Activated CD8-positive, alpha-beta memory T cell treated with anti-CD3 and anti-CD28 coated beads, Interleukin-2, amount 50 U/mL, for 24 hours (primary cell): ENCODE measurements around the gene CORO2B.
"Not testable (repeated sequence)": the region's sequence is repeated elsewhere in the genome, so short reads cannot be mapped to it uniquely, and the experiment has no call there.

ENCODE experiments used
- DNase-seq: peaks from one replicate; pipeline ENCODE4 v3.0.0-alpha.2; 2020; ENCODE audit errors: extremely low read depth

The CORO2B gene

DNA sequence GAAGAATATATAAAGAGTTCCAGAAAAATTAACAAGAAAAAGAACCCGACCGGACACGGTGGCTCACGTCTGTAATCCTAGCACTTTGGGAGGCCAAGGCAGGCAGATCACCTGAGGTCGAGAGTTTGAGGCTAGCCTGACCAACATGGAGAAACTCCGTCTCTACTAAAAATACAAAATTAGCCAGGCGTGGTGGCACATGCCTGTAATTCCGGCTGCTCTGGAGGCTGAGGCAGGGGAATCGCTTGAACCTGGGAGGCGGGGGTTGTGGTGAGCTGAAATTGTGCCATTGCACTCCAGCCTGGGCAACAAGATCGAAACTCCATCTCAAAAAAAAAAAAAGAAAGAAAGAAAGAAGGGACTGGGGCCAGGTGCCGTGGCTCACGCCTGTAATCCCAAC lies 68.6 kb downstream of the CORO2B start:
- DNase-seq = not testable (repeated sequence)

DNA sequence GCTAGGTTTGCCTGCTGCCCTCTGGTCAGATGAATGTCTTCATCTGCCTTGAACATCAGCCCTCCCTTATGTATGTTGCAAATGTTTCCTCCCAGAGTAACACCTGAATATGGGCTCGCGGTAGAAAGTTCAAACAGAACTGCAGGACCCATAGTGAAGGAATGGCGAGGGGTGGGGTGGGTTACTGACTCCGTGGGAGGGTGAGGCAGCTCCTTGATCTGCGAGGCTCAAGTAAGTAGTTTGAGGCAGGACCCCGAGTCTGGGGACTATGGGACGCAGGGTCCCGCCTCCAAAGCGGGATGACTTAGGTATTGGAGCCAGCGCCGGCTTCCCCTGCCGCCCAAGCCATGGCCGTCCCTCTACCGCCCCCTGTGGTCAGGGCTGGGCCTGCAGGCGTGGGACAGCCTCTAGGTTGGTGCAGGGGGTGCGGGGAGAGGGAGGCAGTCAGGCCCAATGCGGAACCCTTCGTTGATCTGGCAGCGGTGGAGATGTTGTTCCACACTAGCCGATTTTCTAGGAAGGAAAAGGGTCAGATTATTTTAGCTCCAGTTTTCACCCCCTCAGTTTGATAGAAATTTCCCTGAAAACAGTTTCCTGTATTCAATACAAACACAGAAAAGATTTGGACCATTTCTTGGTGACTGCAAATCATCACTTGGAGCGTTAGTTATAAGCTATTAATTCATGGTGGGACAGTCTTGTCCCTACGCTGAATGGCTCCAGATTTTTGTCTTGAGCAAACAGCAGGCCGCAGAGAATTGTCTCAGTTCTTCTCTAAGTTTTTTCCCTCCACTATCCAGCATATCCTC lies 72.3 kb downstream of the CORO2B start:
- DNase-seq = no peak

DNA sequence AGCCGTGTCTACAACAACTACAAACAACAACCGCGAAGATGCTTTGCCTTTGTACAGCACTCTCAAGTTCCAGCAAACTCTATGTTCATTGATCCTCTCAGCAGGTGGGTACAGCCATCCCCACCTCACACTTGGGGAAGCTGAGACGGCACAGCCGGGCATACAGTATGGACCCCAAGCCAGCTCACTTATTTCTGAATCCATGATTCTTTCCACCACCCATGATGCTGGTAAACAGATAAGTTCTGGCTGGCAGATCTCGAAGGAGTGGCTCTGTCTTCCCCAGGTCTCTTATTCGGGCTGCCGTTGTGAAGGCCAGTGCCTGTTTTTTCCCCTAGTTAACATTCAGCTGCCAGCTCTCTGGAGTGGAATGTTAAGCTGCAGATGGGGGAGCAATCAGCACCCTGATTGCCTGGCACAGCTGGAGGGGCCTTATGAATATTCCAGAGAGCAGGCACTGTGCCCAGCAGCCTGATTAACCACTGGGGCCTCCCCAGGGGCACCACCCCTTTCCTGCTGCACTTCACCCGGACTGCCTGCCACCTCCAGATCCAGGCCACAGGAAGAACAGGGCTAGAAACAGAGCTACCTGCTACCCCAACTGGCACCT lies 73.2 kb downstream of the CORO2B start:
- DNase-seq = no peak

DNA sequence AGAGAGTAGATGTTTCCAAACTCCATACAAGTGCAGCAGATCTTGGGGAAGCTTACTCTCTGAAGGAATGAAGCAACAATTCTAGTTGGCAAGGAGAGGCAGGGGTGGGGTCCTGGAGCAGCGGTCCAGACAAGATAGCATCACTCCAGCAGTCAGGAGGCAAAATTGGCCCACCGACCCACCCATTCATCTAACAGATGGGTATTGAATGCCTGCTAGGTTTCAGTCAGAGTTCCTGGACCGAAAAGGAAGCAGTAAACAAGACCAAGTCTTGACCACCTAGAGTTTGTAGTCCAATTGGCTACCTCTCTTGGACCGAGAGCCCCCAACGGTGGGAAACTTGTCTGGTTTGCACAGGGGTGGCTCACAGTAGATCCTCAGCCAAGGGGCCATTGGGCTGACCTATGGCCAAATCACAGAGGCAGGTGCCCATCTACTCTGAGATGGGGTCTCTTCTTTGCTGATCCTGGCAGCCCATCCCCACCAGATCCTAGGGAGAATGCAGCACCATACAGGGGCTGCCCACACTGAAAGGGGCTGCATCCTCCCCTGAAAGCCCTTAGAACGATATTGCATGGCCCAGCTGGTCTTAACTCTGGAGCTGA lies 74.3 kb downstream of the CORO2B start:
- DNase-seq = no peak

DNA sequence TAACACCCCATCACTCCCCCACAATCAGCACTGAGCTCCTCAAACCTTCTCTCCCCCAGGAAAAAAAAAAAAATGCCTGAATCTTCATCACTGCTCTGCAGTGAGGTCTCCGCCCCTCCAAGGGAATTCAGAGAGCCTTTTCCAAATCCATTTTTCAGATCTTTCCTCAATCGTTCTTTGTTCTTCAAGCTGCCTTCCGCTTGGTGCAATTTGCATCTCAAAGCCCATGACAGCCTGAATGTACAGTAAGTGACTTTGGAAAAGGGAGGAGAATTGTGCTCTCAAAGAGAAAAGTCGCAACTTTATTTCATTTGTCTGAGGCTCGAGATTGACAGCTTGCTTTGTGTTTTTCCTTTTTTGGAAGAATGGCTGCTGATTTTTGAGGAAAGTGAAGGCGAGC lies 75.0 kb downstream of the CORO2B start:
- no peak for DNase-seq

DNA sequence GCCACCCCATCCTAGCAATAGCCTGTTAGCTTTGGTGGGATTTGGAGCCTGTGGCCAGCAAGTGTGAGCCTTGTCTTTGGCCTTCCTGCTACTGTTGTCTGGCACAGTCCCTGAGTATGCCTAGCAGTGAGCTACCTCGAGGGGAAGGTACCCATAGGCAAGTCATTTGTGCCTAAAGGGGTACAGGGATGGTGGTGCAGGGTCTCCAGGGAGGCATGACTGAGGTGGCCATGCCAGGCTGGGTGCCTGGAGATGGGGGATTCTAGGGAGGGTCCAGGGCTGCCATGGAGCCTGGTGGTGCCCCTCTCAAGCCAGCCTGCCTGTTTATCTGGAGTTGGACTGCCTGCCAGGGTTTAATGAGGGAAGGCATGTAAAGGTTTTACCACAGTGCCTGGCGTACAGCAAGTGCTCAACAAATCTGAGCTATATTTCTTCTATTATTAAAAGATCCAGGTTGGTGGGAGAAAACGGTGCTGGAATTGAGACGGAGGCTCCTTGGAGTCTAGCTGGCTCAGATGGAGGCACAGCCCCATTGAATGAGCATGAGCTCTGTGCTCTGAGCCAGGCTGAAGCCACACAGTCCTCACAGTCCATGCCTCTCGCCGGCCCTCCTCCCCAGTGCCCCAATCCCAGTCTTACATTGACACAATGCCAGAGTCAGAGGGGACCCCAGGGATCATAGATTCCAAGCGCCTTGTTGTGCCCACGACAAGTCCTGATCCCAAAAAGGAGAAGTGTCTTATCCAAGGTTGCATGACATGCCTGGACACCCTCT lies 76.2 kb downstream of the CORO2B start:
- no peak for DNase-seq

DNA sequence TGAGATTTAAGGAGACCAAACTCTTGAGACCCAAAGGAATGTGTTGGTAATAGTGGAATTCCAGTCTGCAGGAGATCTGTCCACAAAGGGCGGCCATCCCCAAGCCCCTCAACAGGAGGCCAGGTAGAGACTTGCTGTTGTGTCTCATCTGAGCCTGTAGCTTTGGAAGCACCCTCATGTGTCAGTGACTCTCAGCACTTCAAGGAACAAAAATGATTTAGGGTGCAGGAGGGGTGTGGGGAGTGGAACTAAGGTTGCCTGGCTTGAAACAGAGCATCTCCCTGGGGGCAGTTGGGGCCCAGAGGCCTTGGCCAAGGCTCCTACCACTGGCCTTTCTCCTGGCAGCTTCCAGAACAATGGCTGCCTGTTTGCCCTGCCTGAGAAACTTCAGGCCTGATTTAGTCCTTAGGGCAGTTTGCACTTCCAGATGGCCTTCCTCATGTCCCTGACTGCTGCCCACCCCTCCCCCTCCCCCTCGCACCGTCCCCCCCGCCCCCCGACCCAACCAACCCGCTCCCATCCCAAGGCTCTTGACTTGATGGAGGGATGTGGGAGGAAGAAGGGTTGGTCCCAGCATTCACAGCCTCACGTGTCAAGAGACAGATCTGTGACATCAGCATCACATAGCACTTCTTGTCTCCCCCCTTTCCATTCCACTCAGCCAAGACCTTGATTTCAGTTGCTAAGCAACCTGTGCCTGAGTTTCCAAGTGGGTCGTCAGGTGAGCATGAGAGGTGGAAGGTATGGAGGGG lies 77.1 kb downstream of the CORO2B start:
- DNase-seq = no peak

DNA sequence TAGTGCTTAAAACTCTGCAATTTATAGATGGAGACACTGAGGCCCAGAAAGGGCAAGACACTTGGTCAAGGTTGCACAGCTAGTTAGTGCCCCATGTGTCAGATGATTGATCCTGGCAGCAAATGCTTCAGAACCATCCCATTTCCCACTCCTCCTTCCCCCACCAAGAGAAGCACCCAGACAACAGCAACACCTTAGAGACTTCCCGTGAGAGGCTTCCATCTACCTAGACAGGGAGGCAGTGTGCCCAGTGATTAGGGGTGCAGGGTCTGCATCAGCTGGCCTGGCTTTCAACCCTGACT lies 77.6 kb downstream of the CORO2B start:
- DNase-seq = no peak

DNA sequence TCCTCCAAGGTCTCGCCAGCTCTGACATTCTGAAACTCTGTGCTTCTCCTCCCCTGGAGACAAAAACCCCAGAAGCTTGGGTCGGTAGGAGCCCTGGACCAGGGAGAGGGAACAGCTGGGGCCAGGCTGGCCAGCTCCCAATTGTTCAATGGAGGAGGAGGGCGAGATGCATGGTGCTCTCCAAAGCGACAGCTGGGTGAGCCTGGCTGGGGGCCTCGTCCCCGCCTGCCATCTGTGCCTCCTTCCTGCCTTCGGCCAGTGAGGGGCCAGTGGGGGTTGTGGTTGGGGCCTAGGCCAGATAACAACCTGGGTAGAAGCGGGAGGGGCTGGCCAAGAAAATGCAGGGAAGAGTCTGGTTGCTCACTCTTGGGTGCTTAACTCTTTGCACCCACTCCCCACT lies 79.4 kb downstream of the CORO2B start:
- no peak for DNase-seq

DNA sequence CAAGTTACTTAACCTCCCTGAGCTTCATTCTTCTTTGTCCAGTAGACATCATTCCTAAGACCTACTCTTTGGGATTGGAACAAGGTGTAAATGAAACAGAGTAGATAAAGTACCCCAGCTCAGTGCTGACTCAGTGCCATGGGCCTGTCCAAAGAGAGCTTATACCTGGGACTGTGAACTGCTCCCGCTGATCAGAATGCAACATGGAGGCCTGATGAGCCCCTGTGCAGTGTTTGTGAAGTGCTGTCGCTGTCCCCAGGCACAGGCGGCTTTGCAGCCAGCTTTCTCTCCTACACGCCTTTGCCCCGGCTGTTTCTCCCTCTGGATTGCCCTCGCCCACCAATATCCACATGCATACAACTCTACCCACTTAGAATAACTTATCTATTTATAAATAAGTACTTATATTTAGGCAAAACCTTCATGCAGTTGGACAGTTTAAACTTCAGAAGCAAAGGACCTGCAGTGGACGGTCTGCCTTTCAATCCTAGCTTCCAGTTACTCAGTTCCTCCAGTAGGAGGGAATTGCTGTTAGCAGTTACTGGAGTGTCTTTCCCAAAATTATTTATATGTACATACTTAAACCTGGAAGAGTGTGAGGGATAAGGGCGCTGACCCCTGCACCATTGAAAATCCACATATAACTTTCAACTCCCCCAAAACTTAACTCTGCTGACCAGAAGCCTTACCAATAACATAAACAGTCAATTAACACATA lies 80.0 kb downstream of the CORO2B start:
- DNase-seq = no peak

DNA sequence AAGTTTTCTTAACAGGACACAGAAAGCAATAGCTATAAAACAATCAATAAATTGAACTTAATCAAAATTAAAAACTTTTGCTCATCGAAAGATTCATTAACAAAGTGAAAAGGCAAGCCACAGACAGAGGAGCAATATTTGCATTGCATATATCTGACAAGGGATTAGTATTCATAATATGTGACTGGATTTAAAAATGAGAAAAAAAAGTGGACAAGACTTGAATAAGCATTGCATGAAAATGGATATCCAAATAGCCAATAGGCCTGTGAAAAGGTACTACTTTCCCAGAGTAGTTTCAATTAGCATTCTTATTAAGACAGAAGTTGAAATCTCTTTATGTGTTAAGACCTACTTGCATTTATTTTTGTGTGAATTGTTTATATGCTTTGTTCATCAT lies 84.7 kb downstream of the CORO2B start:
- DNase-seq = no peak

DNA sequence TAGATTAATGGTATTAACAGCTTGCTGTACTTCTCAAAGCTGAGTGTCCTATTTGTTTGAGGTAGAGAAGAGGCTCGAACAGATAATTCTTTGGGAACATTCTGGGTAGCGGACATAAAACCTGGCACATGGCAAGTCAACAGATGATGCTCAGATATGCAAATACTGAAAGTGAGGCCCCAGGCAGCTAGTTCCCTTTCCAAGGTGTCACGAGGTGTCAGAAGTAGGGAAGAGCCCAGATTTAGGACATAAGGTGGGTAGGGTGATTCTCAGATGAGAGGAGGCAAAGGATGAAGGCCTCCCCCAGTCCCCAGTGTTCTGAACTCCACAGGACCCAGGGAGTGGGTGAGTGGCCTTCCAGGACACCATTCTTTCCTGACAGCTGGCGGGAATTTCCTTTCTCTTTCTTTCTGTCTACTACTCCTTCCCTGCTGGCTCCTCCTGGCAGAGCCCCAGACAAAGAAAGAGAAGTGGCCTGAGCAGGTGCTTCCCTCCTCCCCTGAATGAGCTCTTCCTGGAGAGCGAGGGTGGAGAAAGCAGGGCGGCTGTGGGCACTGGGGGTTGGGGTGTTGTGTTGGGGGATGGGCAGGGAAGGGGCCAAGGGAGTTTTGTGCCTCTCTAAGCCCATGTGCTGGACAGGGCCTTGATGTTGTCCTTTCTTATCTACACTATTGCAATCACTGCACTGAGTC lies 87.5 kb downstream of the CORO2B start:
- DNase-seq = no peak

DNA sequence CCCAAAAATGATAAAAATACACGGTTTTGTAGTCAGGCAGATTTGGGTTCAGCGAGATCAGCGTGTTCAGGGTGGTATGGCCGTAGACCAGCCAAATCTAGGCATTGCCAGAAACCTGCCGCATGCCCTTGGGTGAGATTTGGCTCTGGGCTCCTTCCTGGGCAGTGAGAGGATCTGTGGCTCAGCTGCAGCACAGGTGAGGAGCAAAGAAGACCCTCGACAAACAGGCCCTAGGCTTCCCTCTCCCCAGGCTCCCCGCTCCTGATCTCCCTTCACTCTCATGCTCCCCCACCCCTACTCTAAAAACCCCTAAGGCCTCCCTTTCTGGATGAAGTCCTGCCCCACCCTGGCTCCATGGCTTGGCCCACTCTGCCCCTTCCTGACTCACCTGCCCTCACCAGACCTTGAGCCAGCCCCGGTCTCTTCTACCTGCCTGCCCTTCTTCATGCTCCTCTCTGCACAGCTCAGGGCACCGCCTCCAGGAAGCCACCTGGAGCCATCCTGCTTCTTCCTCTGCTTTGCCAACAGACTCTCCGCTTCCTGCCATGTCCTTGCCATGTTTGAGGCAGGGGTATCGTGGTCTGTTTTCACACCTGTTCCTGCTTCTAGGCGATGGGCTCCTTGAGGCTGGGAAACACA lies 88.1 kb downstream of the CORO2B start:
- DNase-seq = no peak

DNA sequence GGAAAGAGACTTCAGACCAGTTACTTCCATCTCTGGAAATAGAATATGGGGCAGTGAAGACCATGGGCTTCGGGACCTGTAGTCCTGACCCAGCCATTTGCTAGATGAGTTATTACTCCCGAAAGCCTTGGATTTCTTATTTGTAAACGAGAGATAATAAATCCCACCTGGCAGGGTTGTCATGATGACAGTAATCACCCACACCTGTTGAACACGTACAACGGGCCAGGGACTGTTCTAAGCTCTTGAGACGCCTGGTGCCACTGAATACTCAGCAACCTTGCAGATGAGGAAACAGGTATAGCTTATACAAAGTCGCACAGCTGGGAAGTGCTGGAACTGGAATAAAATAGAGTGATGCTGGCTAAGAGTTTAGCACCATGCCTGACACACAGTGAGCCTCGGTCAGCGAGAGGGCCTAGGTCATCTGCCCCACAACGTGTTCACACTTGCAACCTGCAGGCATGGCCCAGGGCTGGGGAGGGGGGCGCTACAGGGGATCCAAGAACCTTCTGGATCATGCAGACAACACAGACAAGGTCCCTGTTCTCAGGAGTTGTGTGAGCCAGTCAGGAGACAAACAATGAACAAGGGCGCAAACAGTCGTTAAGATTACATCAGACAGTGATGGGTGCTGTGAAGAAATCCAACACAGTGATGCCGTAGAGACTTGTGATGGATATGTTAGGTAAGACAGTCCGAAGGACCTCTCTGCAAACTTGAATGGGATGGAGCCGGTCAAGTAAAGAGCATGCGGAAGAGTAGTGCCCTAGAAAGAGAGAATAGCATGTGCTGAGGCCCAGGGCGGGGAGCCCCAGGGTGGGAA lies 89.2 kb downstream of the CORO2B start:
- DNase-seq = no peak

DNA sequence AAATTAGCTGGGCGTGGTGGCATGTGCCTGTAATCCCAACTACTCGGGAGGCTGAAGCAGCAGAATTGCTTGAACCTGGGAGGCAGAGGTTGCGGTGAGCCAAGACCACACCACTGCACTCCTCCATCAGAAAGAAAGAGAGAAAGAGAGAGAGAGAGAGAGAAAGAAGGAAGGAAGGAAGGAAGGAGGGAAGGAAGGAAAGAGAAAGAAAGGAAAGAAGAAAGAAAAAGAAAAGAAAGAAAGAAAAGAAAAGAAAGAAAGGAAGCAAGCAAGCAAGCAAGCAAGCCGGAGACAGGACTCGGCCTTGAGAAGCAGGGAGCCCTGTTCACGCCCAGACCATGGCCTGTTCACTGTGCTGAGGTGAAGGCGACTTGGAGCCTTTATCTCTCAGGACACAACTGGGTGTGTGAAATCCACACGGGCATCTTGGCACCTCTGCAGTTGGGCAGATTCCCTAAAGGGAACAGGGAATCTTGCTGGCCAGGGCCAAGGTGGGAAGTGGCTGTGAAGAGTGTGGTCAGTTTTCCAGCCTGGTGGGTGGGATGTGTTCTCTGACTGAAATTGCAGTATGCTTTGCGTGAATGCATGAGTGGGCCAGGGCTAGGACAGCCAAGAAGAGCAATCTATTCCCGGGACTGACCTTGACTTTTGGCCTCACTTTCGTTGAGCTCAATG lies 90.3 kb downstream of the CORO2B start:
- DNase-seq = no peak

DNA sequence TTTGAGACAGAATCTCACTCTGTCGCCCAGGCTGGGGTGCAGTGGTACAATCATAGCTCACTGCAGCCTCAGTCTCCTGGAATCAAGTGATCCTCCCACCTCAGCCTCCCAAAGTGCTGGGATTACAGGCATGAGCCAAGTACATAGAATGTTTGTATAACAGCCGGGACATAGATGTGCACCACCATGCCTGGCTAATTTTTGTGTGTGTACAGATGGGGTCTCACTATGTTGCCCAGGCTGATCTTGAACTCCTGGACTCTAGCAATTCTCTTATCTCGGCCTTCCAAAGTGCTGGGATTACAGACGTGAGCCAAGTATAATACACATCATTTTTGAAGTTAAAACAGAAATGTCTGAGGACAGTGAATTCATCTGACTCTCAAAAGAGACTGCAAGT lies 93.5 kb downstream of the CORO2B start:
- DNase-seq = no peak

DNA sequence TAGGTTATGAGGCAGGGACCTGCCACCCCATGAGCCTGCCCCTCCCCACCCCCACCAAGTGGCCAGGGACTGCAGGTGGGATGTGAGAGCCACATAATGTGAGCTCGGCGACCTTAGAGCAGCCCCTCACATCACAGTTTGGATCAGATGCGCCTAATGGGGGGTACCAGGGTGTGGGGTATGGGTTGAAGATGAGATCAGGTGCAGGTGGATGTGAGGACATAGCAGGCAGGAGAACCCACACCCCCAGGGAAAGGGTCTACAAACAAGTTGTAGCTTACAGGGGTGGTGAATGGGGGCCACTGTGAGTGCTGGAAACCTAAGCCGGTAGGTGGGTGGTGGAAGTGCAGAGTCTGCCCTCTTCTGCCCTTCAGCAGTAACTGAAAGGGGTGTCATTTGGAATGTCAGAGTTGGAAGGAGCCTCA lies 94.0 kb downstream of the CORO2B start:
- no peak for DNase-seq

DNA sequence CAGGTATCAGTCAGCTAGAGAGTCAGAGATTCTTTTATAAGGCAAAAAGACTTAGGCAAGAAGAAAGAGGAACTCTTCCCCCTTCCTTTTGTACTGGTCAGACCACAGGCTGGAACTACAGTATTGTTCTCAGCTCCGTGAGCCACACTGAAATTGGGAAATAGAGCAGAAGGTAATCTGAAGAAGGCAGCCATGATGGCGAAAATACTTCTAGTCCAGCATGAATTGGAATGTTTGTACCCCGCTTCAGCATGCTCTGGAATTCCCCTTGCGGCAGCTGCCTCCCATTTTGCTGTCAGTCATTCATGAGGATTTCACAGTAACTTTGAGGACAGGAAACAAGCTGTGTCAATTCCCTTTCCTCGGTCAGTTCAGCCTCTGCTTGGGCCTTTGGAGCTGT lies 96.2 kb downstream of the CORO2B start:
- DNase-seq = no peak
